T-helper 1 cell treated with Interleukin-12 subunit alpha and Interleukin-12 subunit beta and Interleukin-4 antibody, amounts not matched to agents 30 μg/mL and 1 μg/mL, for 36 hours (primary cell): ENCODE data around the gene PRL.

Source experiments
- H3K27ac Mint-ChIP-seq: one replicate; pipeline ENCODE4 v1.8.0; 2021; ENCODE audit warnings: mild to moderate bottlenecking, mixed read lengths
- H3K27me3 Mint-ChIP-seq: one replicate; pipeline ENCODE4 v1.8.0; 2021; ENCODE audit warnings: low read depth, mixed read lengths
- H3K36me3 Mint-ChIP-seq: one replicate; pipeline ENCODE4 v1.8.0; 2021; ENCODE audit warnings: low read depth, mixed read lengths
- H3K4me1 Mint-ChIP-seq: one replicate; pipeline ENCODE4 v1.8.0; 2021; ENCODE audit warnings: low read depth, mixed read lengths
- H3K4me3 Mint-ChIP-seq: one replicate; pipeline ENCODE4 v1.8.0; 2021; ENCODE audit warnings: mild to moderate bottlenecking, moderate library complexity, mixed read lengths
- H3K9me3 Mint-ChIP-seq: one replicate; pipeline ENCODE4 v1.8.0; 2021; ENCODE audit warnings: mixed read lengths

The PRL gene

DNA sequence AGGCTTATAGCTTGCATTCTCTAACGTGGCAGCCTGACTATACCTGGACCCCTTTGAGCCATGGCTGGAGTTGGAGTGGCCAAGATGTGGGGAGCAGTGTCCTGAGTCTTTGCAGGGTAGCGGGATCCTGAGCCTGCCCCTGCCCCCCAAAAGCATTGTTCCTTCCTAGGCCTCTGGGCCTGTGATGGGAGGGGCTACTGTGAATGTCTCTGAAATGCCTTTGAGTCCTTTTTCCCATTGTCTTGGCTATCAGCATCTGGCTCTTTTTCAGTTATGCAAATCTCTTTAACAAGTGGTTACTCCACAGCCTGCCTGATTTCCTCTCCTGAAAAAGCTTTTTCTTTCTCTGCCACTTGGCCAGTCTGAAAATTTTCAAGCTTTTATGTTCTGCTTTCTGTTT, 17.0 kb upstream of the PRL start:
- Mint-ChIP-seq H3K4me1 (no peaks in the 10 kb centered on the region), H3K9me3 (peaks cover 23% of the 10 kb centered on the region), H3K36me3 (no peaks in the 10 kb centered on the region), H3K4me3 (no peak overlapping the region), H3K27ac (no peak overlapping the region), H3K27me3 (no peaks in the 10 kb centered on the region)

- Mint-ChIP-seq H3K27me3 (no peaks in the 10 kb centered on the region), H3K36me3 (no peaks in the 10 kb centered on the region), H3K4me1 (no peaks in the 10 kb centered on the region), H3K27ac (no peak overlapping the region), H3K9me3 (peaks cover 16% of the 10 kb centered on the region), H3K4me3 (no peak overlapping the region)
Observed at GRCh38 chr6:22308939-22309338, 12.1 kb upstream of the PRL start.

DNA sequence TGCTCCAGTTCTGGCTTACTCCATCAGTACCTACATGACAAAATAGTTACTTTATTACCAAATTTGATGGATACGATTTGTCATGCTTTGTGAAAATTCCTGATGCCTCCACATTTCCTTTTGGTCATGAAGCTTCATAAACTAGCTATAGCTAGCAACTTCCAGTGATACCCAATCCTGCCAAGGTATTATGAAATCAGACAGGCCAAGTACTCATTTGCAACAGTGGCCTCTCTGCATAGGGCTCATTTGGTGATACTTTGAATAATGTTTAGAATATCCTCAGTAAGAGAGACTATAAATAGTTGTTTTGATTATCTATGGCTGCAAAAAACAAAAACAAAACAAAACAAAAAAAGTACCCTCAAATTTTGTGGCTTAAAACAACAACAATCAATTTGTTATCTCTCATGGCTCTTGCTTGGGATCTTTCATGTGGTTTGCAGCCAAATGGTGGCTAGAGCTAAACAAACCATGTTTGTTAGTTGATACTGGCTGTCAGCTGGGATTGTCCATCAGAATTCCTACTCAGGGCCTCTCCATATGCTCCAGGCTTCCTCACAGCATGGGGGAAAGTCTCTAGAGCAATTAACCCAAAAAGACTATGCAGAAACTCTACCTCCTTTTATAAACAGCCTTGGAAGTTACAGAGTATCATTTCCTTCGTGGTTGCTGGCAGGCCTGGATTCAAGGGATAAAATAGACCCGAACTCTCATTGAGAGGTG, 10.1 kb upstream of the PRL start:
- H3K27ac Mint-ChIP-seq: no peak overlapping the region

DNA sequence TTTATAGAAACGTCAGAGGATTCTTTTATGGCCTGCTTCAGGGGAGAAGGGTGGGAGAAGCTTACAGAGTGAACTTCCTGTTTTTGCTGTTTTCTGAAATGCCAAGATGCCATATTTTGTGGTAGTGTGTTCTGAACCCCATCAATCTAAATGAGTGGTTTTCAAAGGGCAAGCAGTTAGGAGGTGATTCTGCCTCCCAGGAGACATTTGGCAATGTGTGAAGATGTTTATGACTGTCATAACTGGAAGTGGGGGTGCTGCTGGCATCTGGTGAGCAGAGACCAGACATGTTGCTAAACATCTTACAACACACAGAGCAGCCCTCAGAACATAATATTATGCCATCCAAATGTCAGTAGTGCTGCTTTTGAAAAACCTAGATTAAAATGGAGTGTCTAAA, 6.0 kb upstream of the PRL start:
- no peaks in the 10 kb centered on the region for H3K36me3 Mint-ChIP-seq
- no peaks in the 10 kb centered on the region for H3K4me1 Mint-ChIP-seq
- no peak overlapping the region for H3K27ac Mint-ChIP-seq
- H3K4me3 Mint-ChIP-seq: no peak overlapping the region
- H3K27me3 Mint-ChIP-seq: no peaks in the 10 kb centered on the region
- H3K9me3 Mint-ChIP-seq: peaks cover 3% of the 10 kb centered on the region

More for the DNA sequence above, 10.1 kb upstream of the PRL start:
- H3K4me1 Mint-ChIP-seq: no peaks in the 10 kb centered on the region
- H3K9me3 Mint-ChIP-seq: peaks cover 15% of the 10 kb centered on the region
- no peaks in the 10 kb centered on the region for H3K36me3 Mint-ChIP-seq
- no peak overlapping the region for H3K4me3 Mint-ChIP-seq
- no peaks in the 10 kb centered on the region for H3K27me3 Mint-ChIP-seq

- Mint-ChIP-seq H3K27ac (no peak overlapping the region), H3K9me3 (no peaks in the 10 kb centered on the region), H3K36me3 (no peaks in the 10 kb centered on the region), H3K4me1 (no peaks in the 10 kb centered on the region), H3K27me3 (no peaks in the 10 kb centered on the region), H3K4me3 (no peak overlapping the region)
Observed at GRCh38 chr6:22300273-22300998, 3.6 kb upstream of the PRL start.

DNA sequence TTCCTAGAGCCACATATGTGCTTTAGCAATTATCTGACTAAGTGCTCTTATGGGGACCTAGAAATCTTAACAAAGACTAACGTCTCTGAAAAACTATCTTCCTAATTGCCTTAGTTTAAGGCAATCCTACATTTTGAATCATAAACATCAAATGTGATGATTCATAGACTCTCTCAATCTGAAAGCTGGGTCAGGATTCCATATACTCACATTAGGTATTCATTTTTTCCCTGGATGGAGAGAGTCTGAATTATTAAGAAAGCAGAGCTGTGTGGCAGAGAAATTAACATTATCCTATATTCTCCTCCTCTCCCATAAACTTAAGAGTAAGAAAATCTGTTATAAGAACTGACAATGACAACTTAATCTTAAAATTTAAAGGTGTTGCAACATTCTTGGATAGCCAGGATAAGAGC, 1.6 kb upstream of the PRL start:
- H3K36me3 Mint-ChIP-seq: no peaks in the 10 kb centered on the region

GRCh38 chr6:22296067-22296466, 769 bp downstream of the PRL start:
- H3K9me3 Mint-ChIP-seq: no peaks in the 10 kb centered on the region
- no peak overlapping the region for H3K27ac Mint-ChIP-seq
- H3K4me3 Mint-ChIP-seq: no peak overlapping the region
- no peaks in the 10 kb centered on the region for H3K36me3 Mint-ChIP-seq
- H3K4me1 Mint-ChIP-seq: no peaks in the 10 kb centered on the region
- no peaks in the 10 kb centered on the region for H3K27me3 Mint-ChIP-seq

More for the DNA sequence above, 1.6 kb upstream of the PRL start:
- Mint-ChIP-seq H3K9me3 (no peaks in the 10 kb centered on the region), H3K4me3 (no peak overlapping the region), H3K27ac (no peak overlapping the region), H3K4me1 (no peaks in the 10 kb centered on the region), H3K27me3 (no peaks in the 10 kb centered on the region)

GRCh38 chr6:22295145-22295544, 1.7 kb downstream of the PRL start:
- Mint-ChIP-seq H3K4me1 (no peaks in the 10 kb centered on the region), H3K27me3 (no peaks in the 10 kb centered on the region), H3K4me3 (no peak overlapping the region), H3K36me3 (no peaks in the 10 kb centered on the region), H3K27ac (no peak overlapping the region), H3K9me3 (peaks cover 4% of the 10 kb centered on the region)

- H3K36me3 Mint-ChIP-seq: no peaks in the 10 kb centered on the region
- H3K9me3 Mint-ChIP-seq: peaks cover 4% of the 10 kb centered on the region
- H3K4me1 Mint-ChIP-seq: no peaks in the 10 kb centered on the region
- H3K27me3 Mint-ChIP-seq: no peaks in the 10 kb centered on the region
- no peak overlapping the region for H3K27ac Mint-ChIP-seq
- no peak overlapping the region for H3K4me3 Mint-ChIP-seq
Observed at GRCh38 chr6:22294301-22294700, 2.5 kb downstream of the PRL start.

DNA sequence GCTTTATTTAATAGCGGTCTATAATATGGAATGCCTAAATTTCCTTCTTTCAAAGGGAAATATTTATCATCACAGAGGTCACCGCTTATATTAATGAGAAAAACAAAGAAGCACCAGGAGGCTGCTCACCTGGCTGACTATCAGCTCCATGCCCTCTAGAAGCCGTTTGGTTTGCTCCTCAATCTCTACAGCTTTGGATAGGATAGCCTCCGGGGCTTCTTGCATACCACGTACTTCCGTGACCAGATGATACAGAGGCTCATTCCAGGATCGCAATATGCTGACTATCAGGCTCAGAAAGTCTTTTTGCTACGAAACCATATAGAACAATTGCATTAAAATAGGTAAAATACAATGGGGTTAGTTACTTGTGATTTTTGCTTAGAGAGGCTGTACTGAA, 6.8 kb downstream of the PRL start:
- H3K36me3 Mint-ChIP-seq: no peaks in the 10 kb centered on the region
- no peak overlapping the region for H3K27ac Mint-ChIP-seq
- peaks cover 4% of the 10 kb centered on the region for H3K9me3 Mint-ChIP-seq
- no peaks in the 10 kb centered on the region for H3K4me1 Mint-ChIP-seq
- H3K4me3 Mint-ChIP-seq: no peak overlapping the region
- H3K27me3 Mint-ChIP-seq: no peaks in the 10 kb centered on the region

- H3K4me3 Mint-ChIP-seq: no peak overlapping the region
- H3K27me3 Mint-ChIP-seq: no peaks in the 10 kb centered on the region
- H3K27ac Mint-ChIP-seq: no peak overlapping the region
- no peaks in the 10 kb centered on the region for H3K36me3 Mint-ChIP-seq
- no peaks in the 10 kb centered on the region for H3K4me1 Mint-ChIP-seq
- peaks cover 4% of the 10 kb centered on the region for H3K9me3 Mint-ChIP-seq
Observed at GRCh38 chr6:22288721-22289120, 8.1 kb downstream of the PRL start.

GRCh38 chr6:22284666-22285065, 12.2 kb downstream of the PRL start:
- H3K27me3 Mint-ChIP-seq: no peaks in the 10 kb centered on the region
- H3K4me1 Mint-ChIP-seq: no peaks in the 10 kb centered on the region
- no peak overlapping the region for H3K4me3 Mint-ChIP-seq
- no peaks in the 10 kb centered on the region for H3K36me3 Mint-ChIP-seq
- no peak overlapping the region for H3K27ac Mint-ChIP-seq
- H3K9me3 Mint-ChIP-seq: no peaks in the 10 kb centered on the region

GRCh38 chr6:22281341-22282085, 15.3 kb downstream of the PRL start:
- H3K36me3 Mint-ChIP-seq: no peaks in the 10 kb centered on the region
- H3K27me3 Mint-ChIP-seq: no peaks in the 10 kb centered on the region
- no peak overlapping the region for H3K4me3 Mint-ChIP-seq
- H3K4me1 Mint-ChIP-seq: no peaks in the 10 kb centered on the region
- no peak overlapping the region for H3K27ac Mint-ChIP-seq
- peaks cover 3% of the 10 kb centered on the region for H3K9me3 Mint-ChIP-seq

- no peaks in the 10 kb centered on the region for H3K4me1 Mint-ChIP-seq
- no peak overlapping the region for H3K27ac Mint-ChIP-seq
- H3K9me3 Mint-ChIP-seq: peaks cover 3% of the 10 kb centered on the region
- no peaks in the 10 kb centered on the region for H3K36me3 Mint-ChIP-seq
- no peaks in the 10 kb centered on the region for H3K27me3 Mint-ChIP-seq
- H3K4me3 Mint-ChIP-seq: no peak overlapping the region
Observed at GRCh38 chr6:22279427-22279826, 17.4 kb downstream of the PRL start.

DNA sequence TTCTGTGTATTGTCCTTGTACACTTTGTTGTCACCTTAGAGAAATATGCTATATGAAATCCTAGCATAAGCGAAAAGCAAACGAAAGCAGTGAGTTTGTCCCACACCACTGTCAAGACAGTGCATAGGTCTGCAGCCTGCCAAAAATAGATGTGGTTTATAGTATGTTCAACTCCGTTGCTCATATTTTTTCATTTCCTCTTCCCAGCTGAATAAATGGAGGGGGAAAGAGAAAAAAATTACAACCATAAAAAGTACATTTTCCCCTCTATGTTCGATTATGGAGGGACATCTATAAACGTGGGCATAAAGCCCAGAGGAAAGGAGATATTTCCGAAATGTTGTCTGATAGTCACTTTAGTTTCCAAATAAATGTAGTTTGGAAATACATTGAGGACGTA, 25.8 kb downstream of the PRL start:
- H3K36me3 Mint-ChIP-seq: no peaks in the 10 kb centered on the region
- H3K27ac Mint-ChIP-seq: no peak overlapping the region
- H3K4me1 Mint-ChIP-seq: no peaks in the 10 kb centered on the region
- no peak overlapping the region for H3K4me3 Mint-ChIP-seq
- H3K9me3 Mint-ChIP-seq: no peaks in the 10 kb centered on the region
- no peaks in the 10 kb centered on the region for H3K27me3 Mint-ChIP-seq
